Panc1 (cell line): ENCODE data around the gene TRIM29.

Source experiments
- POLR2AphosphoS5 ChIP-seq: IDR thresholded peaks from 2 replicates; pipeline ENCODE4 v1.6.1; 2012; ENCODE audit warnings: mild to moderate bottlenecking, low read depth, low read length, moderate library complexity
- TF ChIP-seq, protein P1 (sequence below), 2 experiments: IDR thresholded peaks; 2 replicates each; pipeline ENCODE4 v1.6.1; 2011 to 2012; ENCODE audit warnings: low read depth in 2 of 2, control low read depth in 1 of 2, low read length in 1 of 2, mild to moderate bottlenecking in 1 of 2, moderate library complexity in 1 of 2; ENCODE audit not compliant: insufficient read depth in 1 of 2
- TF ChIP-seq, protein P2 (sequence below): fragments of 450-650 bp; IDR thresholded peaks from 2 replicates; pipeline ENCODE4 v1.5.1; 2017; ENCODE audit warnings: mild to moderate bottlenecking

DNA sequence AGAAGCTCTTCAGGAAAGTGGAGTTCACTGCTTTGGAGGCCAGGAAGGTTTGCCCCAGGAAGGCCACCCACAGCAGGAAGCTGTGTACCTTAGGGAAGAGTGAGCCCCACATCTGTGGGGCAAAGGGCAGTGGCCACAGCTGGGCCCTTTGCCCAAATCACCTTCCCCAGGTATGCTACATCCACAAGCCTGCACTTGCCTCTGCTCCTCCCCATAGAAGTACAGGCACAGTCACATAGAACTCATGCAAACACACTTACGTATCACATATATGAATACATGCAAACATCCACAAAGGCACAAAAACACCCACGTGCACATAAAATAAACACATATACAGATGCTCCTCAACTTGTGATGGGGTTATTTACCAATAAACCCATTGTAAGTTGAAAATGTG is 2.1 kb downstream of the TRIM29 start:
- TF ChIP-seq, protein P1, sequence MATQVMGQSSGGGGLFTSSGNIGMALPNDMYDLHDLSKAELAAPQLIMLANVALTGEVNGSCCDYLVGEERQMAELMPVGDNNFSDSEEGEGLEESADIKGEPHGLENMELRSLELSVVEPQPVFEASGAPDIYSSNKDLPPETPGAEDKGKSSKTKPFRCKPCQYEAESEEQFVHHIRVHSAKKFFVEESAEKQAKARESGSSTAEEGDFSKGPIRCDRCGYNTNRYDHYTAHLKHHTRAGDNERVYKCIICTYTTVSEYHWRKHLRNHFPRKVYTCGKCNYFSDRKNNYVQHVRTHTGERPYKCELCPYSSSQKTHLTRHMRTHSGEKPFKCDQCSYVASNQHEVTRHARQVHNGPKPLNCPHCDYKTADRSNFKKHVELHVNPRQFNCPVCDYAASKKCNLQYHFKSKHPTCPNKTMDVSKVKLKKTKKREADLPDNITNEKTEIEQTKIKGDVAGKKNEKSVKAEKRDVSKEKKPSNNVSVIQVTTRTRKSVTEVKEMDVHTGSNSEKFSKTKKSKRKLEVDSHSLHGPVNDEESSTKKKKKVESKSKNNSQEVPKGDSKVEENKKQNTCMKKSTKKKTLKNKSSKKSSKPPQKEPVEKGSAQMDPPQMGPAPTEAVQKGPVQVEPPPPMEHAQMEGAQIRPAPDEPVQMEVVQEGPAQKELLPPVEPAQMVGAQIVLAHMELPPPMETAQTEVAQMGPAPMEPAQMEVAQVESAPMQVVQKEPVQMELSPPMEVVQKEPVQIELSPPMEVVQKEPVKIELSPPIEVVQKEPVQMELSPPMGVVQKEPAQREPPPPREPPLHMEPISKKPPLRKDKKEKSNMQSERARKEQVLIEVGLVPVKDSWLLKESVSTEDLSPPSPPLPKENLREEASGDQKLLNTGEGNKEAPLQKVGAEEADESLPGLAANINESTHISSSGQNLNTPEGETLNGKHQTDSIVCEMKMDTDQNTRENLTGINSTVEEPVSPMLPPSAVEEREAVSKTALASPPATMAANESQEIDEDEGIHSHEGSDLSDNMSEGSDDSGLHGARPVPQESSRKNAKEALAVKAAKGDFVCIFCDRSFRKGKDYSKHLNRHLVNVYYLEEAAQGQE (IDR thresholded peaks at IDR 0.05; ENCODE audit: insufficient read depth in 1 of 2, low read depth in 2 of 2, low read length in 1 of 2): no peak
- TF ChIP-seq, protein P2, sequence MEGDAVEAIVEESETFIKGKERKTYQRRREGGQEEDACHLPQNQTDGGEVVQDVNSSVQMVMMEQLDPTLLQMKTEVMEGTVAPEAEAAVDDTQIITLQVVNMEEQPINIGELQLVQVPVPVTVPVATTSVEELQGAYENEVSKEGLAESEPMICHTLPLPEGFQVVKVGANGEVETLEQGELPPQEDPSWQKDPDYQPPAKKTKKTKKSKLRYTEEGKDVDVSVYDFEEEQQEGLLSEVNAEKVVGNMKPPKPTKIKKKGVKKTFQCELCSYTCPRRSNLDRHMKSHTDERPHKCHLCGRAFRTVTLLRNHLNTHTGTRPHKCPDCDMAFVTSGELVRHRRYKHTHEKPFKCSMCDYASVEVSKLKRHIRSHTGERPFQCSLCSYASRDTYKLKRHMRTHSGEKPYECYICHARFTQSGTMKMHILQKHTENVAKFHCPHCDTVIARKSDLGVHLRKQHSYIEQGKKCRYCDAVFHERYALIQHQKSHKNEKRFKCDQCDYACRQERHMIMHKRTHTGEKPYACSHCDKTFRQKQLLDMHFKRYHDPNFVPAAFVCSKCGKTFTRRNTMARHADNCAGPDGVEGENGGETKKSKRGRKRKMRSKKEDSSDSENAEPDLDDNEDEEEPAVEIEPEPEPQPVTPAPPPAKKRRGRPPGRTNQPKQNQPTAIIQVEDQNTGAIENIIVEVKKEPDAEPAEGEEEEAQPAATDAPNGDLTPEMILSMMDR: no peak
- TF ChIP-seq POLR2AphosphoS5: no peak
